Activated CD8-positive, alpha-beta memory T cell treated with anti-CD3 and anti-CD28 coated beads for 1 hour (primary cell): Measurements from ENCODE around the gene CA11.
"Not testable (repeated sequence)": the region's sequence is repeated elsewhere in the genome, so short reads cannot be mapped to it uniquely, and the experiment has no call there.

Experiments
- DNase-seq, 2 donors: peaks; one replicate each; pipeline ENCODE4 v3.0.0-alpha.2; 2020; ENCODE audit warnings: low read depth in 1 of 2; ENCODE audit errors: extremely low read depth in 1 of 2

The CA11 gene

GRCh38 chr19:48642862-48643261 is 3.1 kb downstream of the CA11 start:
- no peak for DNase-seq

GRCh38 chr19:48641850-48642249 is 4.1 kb downstream of the CA11 start:
- DNase-seq, result no peak

- no peak for DNase-seq
Observed at GRCh38 chr19:48639483-48640375, 6.3 kb downstream of the CA11 start.

- no peak for DNase-seq
Observed at GRCh38 chr19:48638831-48639381, 7.1 kb downstream of the CA11 start.

GRCh38 chr19:48637948-48638830 is 7.8 kb downstream of the CA11 start:
- peak; percentile 56 to 61 for DNase-seq

GRCh38 chr19:48637449-48637947 is 8.5 kb downstream of the CA11 start:
- DNase-seq, result peak; percentile 98 to 99

GRCh38 chr19:48636859-48637448 is 9.0 kb downstream of the CA11 start, which contains the start of gene DBP:
Gene DBP, minus strand, starts transcription at chr19:48637379. Its CDS starts 385 bp downstream, at chr19:48636994.
- DNase-seq, result no peak

- no peak for DNase-seq
Observed at GRCh38 chr19:48635966-48636858, 9.8 kb downstream of the CA11 start.

GRCh38 chr19:48635263-48635965 is 10.6 kb downstream of the CA11 start:
- peak in 1 of 2 donors; percentile 63 for DNase-seq

- peak; percentile 81 to 84 for DNase-seq
Observed at GRCh38 chr19:48634424-48635262, 11.3 kb downstream of the CA11 start.

GRCh38 chr19:48634036-48634342 is 12.0 kb downstream of the CA11 start:
- DNase-seq, result no peak

GRCh38 chr19:48633148-48634035 is 12.6 kb downstream of the CA11 start:
- DNase-seq, result no peak

GRCh38 chr19:48632692-48633147 is 13.3 kb downstream of the CA11 start:
- DNase-seq, result no peak

- not testable (repeated sequence) for DNase-seq
Observed at GRCh38 chr19:48632286-48632685, 13.7 kb downstream of the CA11 start.

GRCh38 chr19:48631225-48631624 is 14.8 kb downstream of the CA11 start:
- no peak for DNase-seq

- no peak for DNase-seq
Observed at GRCh38 chr19:48630296-48631063, 15.5 kb downstream of the CA11 start.
